Fibroblast of lung (primary cell): ENCODE measurements around the gene THAP4. TPM values are rescaled to one million over a fixed set of nuclear protein-coding genes. Genes with fewer than 3 reads are reported as not detected.

Experiments used
- DNase-seq, 2 donors: peaks; one replicate each; pipeline versions ENCODE4 v3.0.0 to v3.0.0-alpha.2; 2010; ENCODE audit warnings: low read depth in 2 of 2
- H2AFZ ChIP-seq: 2 replicates; pipeline ENCODE4 v1.5.1; 2012; ENCODE audit warnings: low read length, control low read depth, inconsistent platforms
- H3K27ac ChIP-seq: 2 replicates; pipeline ENCODE4 v1.5.1; 2011; ENCODE audit warnings: low read length, control low read depth; ENCODE audit not compliant: insufficient read depth
- H3K27me3 ChIP-seq: 2 replicates; pipeline ENCODE4 v1.5.1; 2011; ENCODE audit warnings: mild to moderate bottlenecking, low read length; ENCODE audit not compliant: control insufficient read depth, insufficient read depth
- H3K36me3 ChIP-seq: 2 replicates; pipeline ENCODE4 v1.5.1; 2011; ENCODE audit warnings: low read length; ENCODE audit not compliant: control insufficient read depth, insufficient read depth
- H3K4me1 ChIP-seq: 2 replicates; pipeline ENCODE4 v1.5.1; 2011; ENCODE audit warnings: low read length; ENCODE audit not compliant: control insufficient read depth, insufficient read depth; ENCODE audit errors: extremely low read depth
- H3K4me2 ChIP-seq: 2 replicates; pipeline ENCODE4 v1.5.1; 2011; ENCODE audit warnings: low read length, control low read depth; ENCODE audit not compliant: insufficient read depth; ENCODE audit errors: extremely low read depth
- H3K4me3 ChIP-seq, 4 experiments: fragments of 200-600 bp in 1 of 4; sonication (generic) in 1 of 4; replicated peaks in 1 of 4; 2 replicates each; pipeline ENCODE4 v1.5.1; 2011 to 2016; ENCODE audit warnings: low read length in 4 of 4, low read depth in 3 of 4, mild to moderate bottlenecking in 3 of 4, control low read depth in 2 of 4, inconsistent platforms in 1 of 4, mixed read lengths in 1 of 4; ENCODE audit not compliant: insufficient read depth in 1 of 4; ENCODE audit errors: control extremely low read depth in 1 of 4
- H3K79me2 ChIP-seq: 2 replicates; pipeline ENCODE4 v1.5.1; 2012; ENCODE audit warnings: mild to moderate bottlenecking, low read length, inconsistent platforms; ENCODE audit not compliant: control insufficient read depth, insufficient read depth
- H3K9ac ChIP-seq: 2 replicates; pipeline ENCODE4 v1.5.1; 2011; ENCODE audit warnings: mild to moderate bottlenecking, low read length, control low read depth; ENCODE audit not compliant: insufficient read depth
- H3K9me3 ChIP-seq: 2 replicates; pipeline ENCODE4 v1.5.1; 2012; ENCODE audit warnings: low read depth, low read length; ENCODE audit not compliant: control insufficient read depth, insufficient read depth
- H4K20me1 ChIP-seq: 2 replicates; pipeline ENCODE4 v1.5.1; 2011; ENCODE audit warnings: low read length; ENCODE audit not compliant: control insufficient read depth, insufficient read depth; ENCODE audit errors: extremely low read depth
- EZH2 ChIP-seq: IDR thresholded peaks from 2 replicates; pipeline ENCODE4 v1.5.1; 2012; ENCODE audit warnings: low read length, control low read depth, mild to moderate bottlenecking; ENCODE audit errors: missing control alignments
- polyA plus RNA-seq, 2 donors: library from polyadenylated mRNA; depleted of rRNA in 1 of 2; stranded (reverse) in 1 of 2; unstranded in 1 of 2; fragments of >200 nt; gene quantifications; 2 replicates each; pipeline ENCODE4 v1.2.1, GENCODE V29; 2011 to 2012; ENCODE audit warnings: missing spikeins in 1 of 2
- total RNA-seq: library from RNA; depleted of rRNA; stranded (reverse); fragments of >200 nt; gene quantifications from 2 replicates; pipeline ENCODE4 v1.2.1, GENCODE V29; 2014
- TF ChIP-seq, protein P1 (sequence below), 2 donors: IDR thresholded peaks in 1 of 2; conservative IDR thresholded peaks in 1 of 2; 1 replicate in 1 of 2; 2 replicates in 1 of 2; pipeline ENCODE4 v1.5.1; 2011 to 2012; ENCODE audit warnings: low read length in 2 of 2, control low read depth in 1 of 2, inconsistent platforms in 1 of 2, low read depth in 1 of 2, mild to moderate bottlenecking in 1 of 2

The THAP4 gene
- total and polyA plus RNA-seq, 2 donors (not counting 1 experiment from before 2014, with no cell fraction given) = 19.3 to 47.7 TPM

DNA sequence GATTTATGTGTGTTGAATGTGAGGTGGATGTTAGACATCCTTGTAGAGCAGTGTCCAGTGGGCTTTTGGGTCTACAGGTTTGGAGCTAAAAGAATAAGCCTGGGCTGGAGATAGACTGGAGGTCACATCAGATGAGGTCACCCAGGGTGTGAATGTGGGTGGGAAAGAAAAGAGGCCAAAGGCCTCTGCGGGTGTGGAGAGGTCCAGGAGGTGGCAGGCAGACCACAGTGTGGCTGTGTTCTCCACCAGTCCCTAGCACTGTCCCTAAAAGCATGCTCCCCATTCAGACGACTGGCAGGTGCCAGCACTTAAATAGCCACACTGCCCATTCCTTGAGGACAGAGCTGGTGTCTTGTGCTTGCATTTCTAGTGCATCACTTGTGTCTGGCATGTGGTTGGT, 4.7 kb upstream of the THAP4 start:
- H2AFZ ChIP-seq = no peak overlapping the region
- DNase-seq = no peak
- no peak overlapping the region for H3K9ac ChIP-seq
- H3K36me3 ChIP-seq = no peaks in the 10 kb centered on the region
- no peaks in the 10 kb centered on the region for H3K4me1 ChIP-seq
- H3K9me3 ChIP-seq = no peaks in the 10 kb centered on the region
- no peak overlapping the region for H3K4me2 ChIP-seq
- TF ChIP-seq, protein P1, sequence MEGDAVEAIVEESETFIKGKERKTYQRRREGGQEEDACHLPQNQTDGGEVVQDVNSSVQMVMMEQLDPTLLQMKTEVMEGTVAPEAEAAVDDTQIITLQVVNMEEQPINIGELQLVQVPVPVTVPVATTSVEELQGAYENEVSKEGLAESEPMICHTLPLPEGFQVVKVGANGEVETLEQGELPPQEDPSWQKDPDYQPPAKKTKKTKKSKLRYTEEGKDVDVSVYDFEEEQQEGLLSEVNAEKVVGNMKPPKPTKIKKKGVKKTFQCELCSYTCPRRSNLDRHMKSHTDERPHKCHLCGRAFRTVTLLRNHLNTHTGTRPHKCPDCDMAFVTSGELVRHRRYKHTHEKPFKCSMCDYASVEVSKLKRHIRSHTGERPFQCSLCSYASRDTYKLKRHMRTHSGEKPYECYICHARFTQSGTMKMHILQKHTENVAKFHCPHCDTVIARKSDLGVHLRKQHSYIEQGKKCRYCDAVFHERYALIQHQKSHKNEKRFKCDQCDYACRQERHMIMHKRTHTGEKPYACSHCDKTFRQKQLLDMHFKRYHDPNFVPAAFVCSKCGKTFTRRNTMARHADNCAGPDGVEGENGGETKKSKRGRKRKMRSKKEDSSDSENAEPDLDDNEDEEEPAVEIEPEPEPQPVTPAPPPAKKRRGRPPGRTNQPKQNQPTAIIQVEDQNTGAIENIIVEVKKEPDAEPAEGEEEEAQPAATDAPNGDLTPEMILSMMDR (conservative IDR thresholded peaks at IDR 0.05 in 1 of 2, IDR thresholded peaks at IDR 0.05 in 1 of 2; ENCODE audit: low read depth in 1 of 2, low read length in 2 of 2) = no peak
- TF ChIP-seq EZH2 = no peak
- no peaks in the 10 kb centered on the region for H4K20me1 ChIP-seq
- H3K27me3 ChIP-seq = no peaks in the 10 kb centered on the region
- peaks cover 69% of the 10 kb centered on the region for H3K79me2 ChIP-seq
- H3K27ac ChIP-seq = no peak overlapping the region
- no peak overlapping the region for H3K4me3 ChIP-seq

DNA sequence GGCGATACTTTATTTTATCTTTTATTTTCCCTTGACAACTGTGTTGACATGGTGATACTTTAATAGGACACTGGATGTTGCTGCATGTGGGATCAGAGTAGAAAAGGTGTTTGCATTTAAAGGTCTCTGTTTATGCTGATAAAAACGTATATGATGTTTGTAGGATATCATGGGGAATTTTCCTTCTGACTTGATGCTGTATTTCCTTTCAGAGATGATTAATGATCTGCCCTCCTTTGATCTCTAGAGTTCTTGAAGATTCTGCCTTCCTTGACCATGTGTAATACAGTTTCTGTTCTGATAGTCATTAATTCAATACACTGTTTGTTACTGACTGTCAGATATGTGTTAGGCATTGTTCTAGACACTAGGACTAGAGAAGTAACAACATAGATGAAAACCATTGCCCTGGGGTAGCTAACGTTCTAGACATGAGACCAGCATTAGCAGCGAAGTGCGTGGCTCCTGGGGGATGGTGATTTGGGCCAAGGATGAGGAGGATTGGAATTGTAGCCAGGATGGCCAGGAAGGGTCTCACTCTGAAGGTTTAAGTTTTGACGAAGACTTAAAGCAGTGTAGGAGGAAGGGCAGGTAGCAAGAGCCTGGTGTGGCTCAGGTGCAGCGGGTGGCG, 3.3 kb upstream of the THAP4 start:
- peaks cover 67% of the 10 kb centered on the region for H3K79me2 ChIP-seq
- H4K20me1 ChIP-seq = no peaks in the 10 kb centered on the region

DNA sequence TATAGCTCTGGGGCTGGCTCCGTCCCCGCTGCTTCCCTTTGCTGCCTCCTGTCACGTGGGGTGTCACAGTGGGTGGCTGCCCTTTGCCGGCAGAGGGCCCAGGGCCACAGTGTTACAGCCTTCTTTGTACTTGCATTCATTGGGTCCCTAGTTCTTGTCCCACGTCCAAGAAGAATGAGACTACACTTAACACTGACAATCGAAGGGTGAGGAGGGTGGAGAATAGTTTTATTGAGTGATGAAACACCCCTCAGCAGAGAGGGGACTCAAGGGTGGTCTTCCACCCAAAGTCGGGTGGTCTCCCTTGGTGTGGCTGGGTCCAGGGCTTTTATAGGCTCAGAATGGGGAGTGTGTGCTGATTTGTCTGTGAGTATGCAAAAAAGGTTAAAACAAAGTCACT, 2.4 kb upstream of the THAP4 start:
- Histone ChIP-seq H3K4me1 (no peaks in the 10 kb centered on the region), H3K9me3 (no peaks in the 10 kb centered on the region), H3K4me2 (no peak overlapping the region), H3K36me3 (no peaks in the 10 kb centered on the region), H3K9ac (no peak overlapping the region), H2AFZ (no peak overlapping the region), H3K4me3 (no peak overlapping the region), H4K20me1 (no peaks in the 10 kb centered on the region), H3K27ac (no peak overlapping the region), H3K79me2 (peaks cover 72% of the 10 kb centered on the region), H3K27me3 (no peaks in the 10 kb centered on the region)
- TF ChIP-seq EZH2 = no peak
- TF ChIP-seq, protein P1 (conservative IDR thresholded peaks at IDR 0.05 in 1 of 2, IDR thresholded peaks at IDR 0.05 in 1 of 2; ENCODE audit: low read depth in 1 of 2, low read length in 2 of 2) = no peak
- no peak for DNase-seq

More for the DNA sequence above, 3.3 kb upstream of the THAP4 start:
- no peak overlapping the region for H2AFZ ChIP-seq
- H3K4me2 ChIP-seq = no peak overlapping the region
- H3K36me3 ChIP-seq = no peaks in the 10 kb centered on the region
- no peak overlapping the region for H3K27ac ChIP-seq
- H3K4me1 ChIP-seq = no peaks in the 10 kb centered on the region
- H3K9me3 ChIP-seq = no peaks in the 10 kb centered on the region
- no peak overlapping the region for H3K9ac ChIP-seq
- no peak overlapping the region for H3K4me3 ChIP-seq
- no peaks in the 10 kb centered on the region for H3K27me3 ChIP-seq
- DNase-seq = no peak
- TF ChIP-seq, protein P1 (conservative IDR thresholded peaks at IDR 0.05 in 1 of 2, IDR thresholded peaks at IDR 0.05 in 1 of 2; ENCODE audit: low read depth in 1 of 2, low read length in 2 of 2) = no peak
- TF ChIP-seq EZH2 = no peak
